SU-DHL-6 (cell line): ENCODE results near the gene SPG7.

Source experiments
- CTCF ChIP-seq: fragments of 200-600 bp; sonication (generic); IDR thresholded peaks from one replicate; pipeline ENCODE4 v1.5.1; 2017; ENCODE audit warnings: antibody characterized with exemption, mild to moderate bottlenecking, low read length, moderate library complexity; ENCODE audit not compliant: insufficient read depth, poor library complexity, severe bottlenecking
- EZH2phosphoT487 ChIP-seq: fragments of 200-600 bp; sonication (generic), shearing (Covaris generic); conservative IDR thresholded peaks from 2 replicates; pipeline ENCODE4 v1.6.1; 2018; ENCODE audit warnings: mild to moderate bottlenecking, antibody characterized with exemption, low read length, moderate library complexity, mixed read lengths

GRCh38 chr16:89458551-89458950 lies 49.7 kb upstream of the SPG7 start:
- TF ChIP-seq CTCF (no peak), EZH2phosphoT487 (no peak)
